GM21576 (cell line): Measurements from ENCODE around the gene MSL2.
"Not testable (repeated sequence)": the region's sequence is repeated elsewhere in the genome, so short reads cannot be mapped to it uniquely, and the experiment has no call there.

ENCODE experiments used
- ATAC-seq: cut with Tn5 transposase; IDR thresholded peaks from one replicate; pipeline ENCODE4 v1.9.1; 2021; ENCODE audit warnings: mild to moderate bottlenecking, moderate library complexity; ENCODE audit not compliant: unreplicated experiment

MSL2 gene

DNA sequence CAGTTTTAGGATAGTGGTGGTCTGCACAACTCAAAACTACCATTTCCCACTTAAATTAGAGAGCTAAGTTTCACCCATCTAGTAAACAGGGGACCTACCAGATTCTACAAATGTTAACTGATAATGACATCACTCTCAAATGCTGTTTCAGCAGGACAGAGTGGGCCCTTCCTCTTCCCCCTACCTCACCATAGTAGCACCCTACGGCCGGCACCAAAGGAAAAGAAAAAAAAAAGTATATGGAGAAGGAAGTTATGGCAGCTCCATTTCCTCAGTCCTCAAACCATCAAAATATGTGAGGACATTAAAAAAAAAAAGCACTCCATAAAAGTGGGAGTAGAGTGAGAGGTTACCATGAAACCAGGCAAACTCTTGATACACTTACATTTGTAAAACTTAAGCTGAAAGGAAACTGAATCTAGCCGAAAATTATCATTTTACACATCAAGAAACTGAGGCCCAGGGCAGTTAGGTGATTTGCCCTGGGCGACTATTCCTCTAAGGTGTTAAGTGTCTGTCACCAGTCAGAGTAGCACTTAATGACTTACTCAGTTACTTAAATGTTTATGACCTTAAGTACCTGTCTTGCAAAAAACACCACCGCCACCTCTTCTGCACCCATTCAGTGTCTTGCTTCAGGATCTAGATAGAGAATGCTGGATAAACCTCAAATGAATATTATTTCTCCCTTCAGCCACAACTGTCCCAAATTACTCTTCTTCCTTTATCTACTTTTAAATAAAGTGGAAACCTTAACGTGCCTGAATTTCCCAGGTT lies 2.7 kb downstream of the MSL2 start:
- ATAC-seq: no peak

DNA sequence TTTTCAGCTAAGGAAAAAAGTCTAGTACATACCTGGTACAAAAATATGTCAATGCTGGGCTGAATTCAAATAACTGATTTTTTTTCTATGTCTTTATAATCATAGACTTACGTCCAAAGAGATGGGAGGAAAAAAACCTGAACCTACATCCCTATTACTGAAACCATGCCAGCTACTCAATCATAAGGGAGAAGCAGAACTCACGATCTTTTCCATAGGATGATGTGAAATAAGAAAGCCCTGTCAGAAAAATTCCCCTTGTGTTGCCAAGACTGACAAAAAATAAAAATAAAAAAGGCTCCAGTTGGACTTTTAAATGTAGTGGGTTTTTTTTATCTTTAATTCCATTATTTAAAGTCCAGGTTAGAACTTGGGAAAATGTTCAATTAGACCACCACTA lies 3.3 kb downstream of the MSL2 start:
- no peak for ATAC-seq

DNA sequence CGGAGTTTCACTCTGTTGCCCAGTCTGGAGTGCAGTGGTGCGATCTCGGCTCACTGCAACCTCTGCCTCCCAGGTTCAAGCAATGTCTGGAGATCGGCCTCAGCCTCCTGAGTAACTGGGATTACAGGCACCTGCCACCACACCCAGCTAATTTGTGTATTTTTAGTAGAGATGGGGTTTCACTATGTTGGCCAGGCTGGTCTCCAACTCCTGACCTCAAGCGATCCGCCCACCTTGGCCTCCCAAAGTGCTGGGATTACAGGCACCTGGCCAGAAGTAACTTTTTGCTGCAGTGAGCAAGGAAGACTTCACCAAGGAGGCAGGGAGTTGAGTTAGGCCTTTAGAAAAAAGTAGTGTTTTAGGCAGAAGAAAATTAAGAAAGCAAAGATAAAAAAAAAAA lies 3.9 kb downstream of the MSL2 start:
- not testable (repeated sequence) for ATAC-seq

DNA sequence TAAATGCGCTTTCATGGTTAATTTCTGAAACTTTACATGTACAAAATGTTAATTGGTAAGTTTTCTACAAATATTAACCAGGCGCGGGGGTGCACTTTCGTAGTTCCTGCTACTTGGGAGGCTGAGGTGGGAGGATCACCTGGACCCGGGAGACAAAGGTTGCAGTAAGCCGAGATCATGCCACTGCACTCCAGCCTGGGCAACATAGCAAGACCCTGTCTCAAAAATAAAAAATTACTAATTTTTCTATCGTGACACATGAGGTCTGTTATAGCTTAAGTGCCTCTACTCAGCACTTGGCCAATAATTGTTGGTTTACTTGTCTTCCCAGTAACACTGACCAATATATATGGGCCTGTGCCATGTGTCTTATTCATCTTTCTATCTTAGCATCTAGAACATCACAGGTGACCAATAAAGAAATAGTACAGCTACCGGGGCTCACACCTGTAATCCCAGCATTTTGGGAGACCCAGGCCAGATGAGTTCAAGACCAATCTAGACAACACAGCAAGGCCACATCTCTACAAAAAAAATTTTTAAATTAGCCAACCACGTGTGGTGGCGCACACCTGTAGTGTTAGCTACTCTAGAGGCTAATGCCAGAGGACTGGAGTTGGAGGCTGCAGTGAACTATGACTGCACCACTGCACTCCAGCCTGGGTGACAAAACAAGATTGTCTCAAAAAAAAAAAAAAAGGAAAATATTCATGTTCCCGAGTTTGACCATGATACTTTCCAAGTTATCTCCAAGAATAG lies 6.1 kb downstream of the MSL2 start:
- no peak for ATAC-seq

DNA sequence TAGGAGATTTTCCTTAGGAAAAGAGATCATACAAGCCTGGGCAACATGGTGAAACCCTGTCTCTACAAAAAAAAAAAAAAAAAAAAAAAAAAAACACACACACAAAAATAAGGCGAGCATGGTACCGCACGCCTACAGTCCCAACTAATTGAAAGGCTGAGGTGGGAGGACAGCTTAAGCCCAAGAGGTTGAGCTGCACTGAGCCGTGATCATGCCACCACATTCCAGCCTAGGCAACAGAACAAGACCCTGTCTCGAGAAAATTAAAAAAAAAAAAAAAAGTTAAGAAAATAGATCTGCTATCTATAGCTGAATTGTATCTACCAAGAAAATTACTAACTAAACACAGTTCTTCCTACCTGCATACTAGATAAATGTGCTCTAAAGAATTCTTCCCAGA lies 7.1 kb downstream of the MSL2 start:
- ATAC-seq: no peak

DNA sequence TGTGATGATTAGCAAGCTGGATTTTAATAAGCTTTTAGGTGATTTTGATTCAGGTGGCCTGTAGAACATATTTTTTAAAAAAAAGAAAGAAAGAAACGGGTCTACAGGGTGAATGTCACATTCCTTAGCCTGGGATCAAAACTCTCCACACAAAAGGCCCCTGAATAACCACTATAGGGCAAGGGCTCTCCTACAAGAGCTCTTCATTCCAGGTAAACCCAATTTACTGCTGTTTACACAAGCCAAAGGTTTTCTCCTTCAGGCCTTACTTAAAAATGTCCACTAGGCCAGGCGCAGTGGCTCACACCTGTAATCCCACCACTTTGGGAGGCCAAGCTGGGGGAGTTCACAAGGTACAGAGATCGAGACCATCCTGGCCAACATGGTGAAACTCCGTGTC lies 8.3 kb downstream of the MSL2 start:
- ATAC-seq: no peak

DNA sequence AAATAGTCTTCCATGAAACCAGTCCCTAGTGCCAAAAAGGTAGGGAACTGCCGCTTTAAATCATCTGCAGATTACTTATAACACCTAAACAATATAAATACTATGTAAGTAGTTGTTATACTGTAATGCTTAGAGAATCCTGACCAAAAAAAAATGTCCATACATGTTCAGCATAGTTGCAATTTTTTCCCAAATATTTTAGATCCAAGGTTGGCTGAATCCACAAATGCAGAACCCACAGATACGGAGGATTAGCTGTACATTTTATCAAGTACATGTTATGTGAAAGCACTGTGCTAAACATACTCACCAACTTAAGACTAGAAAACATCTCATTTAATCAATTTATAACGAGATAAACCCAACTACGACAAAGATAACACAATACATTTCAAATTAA lies 9.3 kb downstream of the MSL2 start:
- ATAC-seq: no peak

DNA sequence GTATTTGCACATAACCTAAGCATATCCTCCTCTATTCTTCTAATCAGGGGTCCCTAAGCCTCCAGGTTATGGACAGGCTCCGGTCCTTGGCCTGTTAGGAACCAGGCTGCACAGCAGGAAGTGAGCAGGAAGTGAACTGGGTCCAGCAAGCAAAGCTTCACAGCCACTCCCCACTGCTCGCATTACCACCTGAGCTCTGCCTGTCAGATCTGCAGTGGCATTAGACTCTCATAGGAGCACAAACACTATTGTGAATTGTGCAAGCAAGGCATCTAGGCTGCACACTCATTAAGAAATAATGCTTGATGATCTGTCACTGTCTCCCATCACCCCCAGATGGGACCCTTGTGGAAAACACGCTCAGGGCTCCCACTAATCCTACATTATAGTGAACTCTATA lies 9.8 kb downstream of the MSL2 start:
- ATAC-seq: peak; percentile 41

DNA sequence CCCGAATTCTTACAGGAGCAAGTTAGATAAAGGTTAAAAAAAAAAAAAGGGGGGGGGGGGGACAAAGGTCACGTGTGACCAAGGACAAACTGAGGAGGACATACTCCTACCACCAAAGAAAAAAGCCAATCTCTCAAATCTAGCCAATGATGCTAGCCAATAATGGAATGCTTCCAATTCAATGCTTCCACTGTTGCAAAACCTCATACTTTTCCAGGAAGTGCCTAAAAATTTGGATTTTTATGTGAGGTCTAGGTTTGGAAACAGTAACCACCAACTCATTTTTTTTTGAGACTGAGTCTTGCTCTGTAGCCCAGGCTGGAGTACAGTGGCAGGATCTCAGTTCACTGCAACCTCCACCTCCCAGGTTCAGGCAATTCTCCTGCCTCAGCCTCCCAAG lies 11.4 kb downstream of the MSL2 start:
- no peak for ATAC-seq

DNA sequence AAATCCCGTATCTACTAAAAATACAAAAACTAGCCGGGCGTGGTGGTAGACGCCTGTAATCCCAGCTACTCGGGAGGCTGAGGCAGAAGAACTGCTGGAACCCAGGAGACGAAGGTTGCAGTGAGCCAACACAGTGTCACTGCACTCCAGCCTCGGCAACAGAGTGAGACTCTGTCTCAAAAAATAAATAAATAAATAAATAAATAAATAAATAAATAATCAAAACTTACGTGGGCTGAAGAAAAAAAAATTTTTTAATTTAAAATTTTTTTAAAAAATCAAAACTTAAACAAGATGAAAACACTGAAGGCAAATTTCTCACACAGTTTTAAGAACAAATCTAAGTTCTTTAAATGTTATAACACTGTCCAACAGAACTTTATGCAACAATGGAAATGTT lies 14.4 kb downstream of the MSL2 start:
- no peak for ATAC-seq

DNA sequence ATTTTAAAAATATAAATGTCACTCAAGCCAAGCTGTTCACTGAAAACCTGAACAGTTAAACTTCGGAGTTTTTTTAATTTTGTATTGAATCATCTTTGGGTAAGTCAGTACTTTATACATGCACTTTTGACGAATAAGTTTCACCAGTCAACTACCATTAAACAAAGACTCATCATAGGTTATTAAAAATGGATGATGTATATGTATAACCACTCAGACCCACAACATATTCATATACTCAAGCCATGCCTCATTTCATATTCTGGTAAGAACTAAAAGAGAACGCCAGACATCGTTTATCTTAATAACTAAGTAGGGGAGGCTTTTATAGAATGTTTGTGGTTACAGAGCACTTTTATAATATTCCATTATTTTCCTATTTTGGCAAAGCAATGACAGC lies 18.3 kb downstream of the MSL2 start:
- ATAC-seq: no peak

DNA sequence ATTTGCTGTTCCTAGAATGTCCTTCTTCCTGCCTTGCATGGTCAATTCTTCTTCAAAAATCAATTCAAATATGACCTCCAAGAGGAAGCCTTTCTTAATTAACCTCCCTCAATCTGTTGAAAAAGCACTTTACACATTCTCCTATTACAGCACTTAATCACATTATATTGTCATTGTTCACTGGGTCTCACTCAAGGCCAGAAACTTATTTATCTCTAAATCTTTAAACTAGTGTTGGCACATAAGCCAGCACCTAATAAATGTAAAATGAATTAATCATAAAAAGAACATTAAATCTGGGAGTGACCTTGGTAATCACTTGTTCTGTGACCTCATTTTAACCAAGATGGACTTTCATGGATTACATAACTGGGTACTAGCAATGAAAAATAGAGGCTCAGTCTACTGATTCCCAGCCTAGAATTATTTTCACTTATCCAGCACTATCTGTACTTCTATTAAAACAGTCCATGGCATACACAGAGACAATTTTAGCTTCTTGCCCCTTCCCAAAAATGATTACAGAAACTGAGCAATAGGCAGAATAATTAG lies 22.1 kb downstream of the MSL2 start:
- no peak for ATAC-seq

DNA sequence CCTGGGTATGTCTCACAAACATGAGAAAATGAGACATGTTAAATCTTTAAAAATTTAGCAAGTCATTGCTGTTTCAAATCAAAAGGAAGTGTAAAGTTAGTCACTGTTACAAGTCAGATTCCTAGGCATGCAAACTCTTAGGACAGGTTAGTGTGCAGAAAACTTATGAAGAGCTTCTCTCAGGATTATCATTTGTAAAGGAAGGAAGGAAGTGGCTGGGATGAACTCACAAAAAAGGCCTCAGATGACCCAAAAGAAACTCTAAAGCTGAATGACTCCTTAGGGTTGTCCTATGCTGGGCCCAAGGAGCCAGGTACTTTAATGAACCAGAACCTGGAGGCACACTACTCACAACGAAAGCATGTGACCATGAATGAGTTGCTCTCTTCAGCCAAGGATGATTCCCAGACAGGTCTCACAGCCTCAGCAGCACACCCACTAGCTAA lies 25.0 kb downstream of the MSL2 start:
- ATAC-seq: no peak

DNA sequence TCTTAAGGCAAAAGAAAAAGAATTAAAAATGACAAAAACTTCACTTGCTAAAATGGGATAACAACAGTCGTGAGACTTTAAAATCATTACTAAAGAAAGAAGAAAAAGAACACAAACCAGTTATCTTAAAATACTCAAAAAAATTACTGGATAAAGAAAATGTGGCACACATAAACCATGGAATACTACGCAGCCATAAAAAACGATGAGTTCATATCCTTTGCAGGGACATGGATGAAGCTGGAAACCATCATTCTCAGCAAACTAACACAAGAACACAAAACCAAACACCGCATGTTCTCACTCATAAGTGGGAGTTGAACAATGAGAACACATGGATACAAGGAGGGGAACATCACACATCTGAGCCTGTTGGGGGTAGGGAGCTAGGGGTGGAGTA lies 27.9 kb downstream of the MSL2 start:
- ATAC-seq: not testable (repeated sequence)

DNA sequence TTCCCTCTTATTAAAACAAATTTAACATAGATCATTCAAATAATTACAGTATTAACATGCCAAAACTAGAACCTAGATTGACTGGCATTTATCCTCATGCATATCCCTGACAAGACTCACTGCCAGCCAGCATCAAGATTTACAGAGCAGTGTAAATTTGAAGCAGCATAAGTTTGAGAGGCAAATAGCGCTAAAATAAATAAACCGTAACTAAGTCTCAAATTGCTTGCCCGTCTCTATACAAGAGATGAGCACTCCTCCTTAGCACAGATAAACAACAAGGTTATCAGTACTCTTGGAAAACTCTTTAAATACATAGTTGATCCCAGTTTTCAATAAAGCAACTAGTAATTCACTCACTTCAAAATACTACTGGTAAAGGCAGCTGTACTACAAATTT lies 29.6 kb downstream of the MSL2 start:
- ATAC-seq: no peak

DNA sequence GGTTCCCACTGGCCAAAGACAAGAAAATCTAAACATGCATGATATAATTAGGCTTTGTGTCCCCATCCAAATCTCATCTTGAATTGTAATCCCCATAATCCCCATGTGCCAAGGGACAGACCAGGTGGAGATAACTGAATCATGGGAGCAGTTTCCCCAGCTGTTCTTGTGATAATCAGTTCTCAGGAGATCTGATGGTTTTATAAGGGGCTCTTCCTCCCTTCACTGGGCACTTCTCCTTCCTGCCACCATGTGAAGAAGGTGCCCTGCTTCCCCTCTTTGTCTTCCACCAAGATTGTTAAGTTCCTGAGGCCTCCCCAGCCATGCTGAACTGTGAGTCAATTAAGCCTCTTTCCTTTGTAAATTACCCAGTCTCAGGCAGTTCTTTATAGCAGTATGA lies 32.5 kb downstream of the MSL2 start:
- ATAC-seq: not testable (repeated sequence)

DNA sequence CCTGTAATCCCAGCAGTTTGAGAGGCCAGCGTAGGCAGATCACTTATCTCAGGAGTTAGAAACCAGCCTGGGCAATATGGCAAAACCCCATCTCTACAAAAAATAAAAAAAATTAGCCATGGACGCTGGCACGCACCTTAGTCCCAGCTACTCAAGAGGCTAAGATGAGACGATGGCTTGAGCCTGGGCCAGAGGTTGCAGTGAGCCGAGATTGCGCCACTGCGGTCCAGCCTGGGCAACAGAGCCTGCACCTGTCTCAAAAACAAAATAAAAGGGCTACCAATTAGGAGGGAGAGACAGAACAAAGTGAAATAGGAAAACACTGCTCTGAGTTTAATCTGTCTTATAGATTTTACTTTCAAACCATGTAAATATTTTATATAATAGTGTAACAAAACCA lies 33.8 kb downstream of the MSL2 start:
- no peak for ATAC-seq

DNA sequence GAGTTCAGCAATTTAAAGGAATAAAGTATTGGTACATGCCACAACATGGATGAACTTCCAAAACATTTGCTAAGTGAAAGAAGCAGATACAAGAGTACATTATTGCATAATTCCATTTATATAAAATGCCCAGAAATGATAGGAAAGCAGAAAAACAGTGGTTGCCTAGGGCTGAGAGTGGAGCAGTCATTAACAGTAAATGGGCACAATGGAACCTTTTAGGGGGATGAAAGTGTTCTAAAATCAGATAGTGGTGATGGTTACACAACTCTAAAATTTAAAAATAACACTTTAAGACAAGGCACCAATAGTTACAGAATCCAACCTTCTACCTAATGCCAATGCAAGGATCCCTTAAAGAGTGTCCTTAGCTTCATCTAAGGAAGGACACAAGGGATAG lies 34.6 kb downstream of the MSL2 start:
- ATAC-seq: no peak

DNA sequence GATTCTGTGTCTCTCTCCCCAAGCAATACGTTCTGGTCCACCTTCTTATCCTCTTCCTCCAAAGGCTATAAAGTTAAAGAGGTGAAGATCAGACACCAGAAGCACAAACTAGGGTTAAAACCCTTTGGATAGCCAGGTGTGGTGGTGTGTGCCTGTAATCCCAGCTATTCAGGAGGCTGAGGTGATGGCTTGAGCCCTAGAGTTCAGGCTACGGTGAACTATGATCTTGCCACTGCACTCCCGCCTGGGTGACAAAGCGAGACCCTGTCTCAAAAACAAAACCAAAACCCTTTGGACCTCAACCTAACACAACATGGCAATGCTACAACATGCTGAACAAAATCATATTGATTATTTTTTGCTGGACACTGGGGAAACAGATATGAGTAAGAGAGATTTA lies 43.2 kb downstream of the MSL2 start:
- ATAC-seq: no peak

DNA sequence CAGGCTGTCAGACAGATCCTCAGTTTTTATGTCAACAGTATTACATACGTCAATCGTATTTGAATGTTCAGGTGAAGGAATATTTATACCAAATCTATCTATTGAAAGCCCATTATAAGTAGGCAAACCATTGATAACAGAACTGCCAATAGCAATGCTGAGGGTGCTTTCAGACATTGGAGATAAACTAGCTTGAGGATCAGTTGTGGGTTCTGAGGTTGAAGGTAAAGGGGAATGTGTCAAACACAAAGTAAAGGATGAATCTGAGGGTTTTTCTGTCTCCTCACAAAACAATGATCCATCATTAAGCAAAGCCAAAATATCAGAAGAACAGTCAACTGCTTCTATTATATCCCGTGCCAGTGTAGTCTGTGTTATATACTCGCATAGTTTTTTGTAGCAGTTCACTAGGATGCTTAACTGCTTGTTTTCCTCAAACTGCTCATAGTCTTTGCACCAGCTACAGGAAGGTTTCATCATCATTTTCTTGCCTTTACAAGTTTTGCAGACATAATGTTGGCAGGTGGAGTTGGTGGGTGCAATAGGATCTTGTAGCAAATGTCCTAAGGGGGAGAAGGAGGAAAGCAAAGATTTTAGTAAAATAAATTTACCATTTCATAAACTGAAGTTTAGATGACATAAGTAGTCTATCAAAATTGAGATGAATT lies 43.8 kb downstream of the MSL2 start:
- ATAC-seq: no peak

DNA sequence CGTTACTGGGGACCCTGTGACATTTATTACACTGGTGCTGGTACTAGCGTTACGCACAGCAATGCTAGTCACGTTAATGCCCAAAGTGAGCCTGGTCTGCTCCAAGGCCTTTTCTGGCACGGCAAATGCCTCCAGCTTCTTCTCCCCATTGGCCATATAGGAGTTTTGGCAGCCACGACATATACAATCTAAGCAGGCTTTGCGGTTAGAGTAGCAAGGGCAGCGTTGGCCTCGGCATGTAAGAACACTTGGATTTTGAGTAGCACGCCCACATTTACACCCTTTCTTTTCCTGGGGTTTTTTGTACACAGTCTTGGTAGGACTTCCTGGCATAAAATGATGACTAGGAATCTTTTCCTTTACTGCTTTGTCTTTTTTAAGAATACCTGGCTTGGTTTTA lies 44.9 kb downstream of the MSL2 start:
- no peak for ATAC-seq

DNA sequence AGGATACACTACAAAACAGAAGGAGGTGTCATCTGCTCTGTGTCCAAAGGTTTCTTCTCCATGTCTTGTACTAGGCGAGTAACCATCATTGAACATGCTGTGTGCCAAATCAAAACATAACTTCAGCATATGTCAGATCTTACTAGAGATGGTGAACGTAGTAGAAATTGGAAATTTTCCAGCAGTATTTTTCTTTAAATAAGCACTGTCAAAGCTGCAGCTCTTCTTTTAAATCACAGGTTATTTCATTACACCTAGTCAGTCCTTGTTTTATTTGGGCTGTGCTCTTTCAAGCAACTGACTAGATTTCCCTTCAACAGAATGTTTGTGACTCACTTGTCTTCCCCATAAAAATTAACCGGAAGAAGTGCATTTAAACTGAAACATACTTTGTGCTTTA lies 46.5 kb downstream of the MSL2 start:
- no peak for ATAC-seq
